ENCODE data around the gene TNFRSF12A.

TNFRSF12A gene

GRCh38 chr16:3020247-3020603, at the start of gene TNFRSF12A (continued):
- peak; percentile 54; the same call in 1 of the 2 replicates for TF ChIP-seq ZNF600 (tag by site-specific recombination; IDR thresholded peaks at IDR 0.05)
- no peak for TF ChIP-seq SCRT1 (tag by site-specific recombination; IDR thresholded peaks at IDR 0.05; ENCODE audit: borderline replicate concordance)
- TF ChIP-seq ZNF529 (tag by site-specific recombination; IDR thresholded peaks at IDR 0.05; ENCODE audit: insufficient replicate concordance), result no peak
- no peak for TF ChIP-seq PRDM4 (tag by site-specific recombination; IDR thresholded peaks at IDR 0.05)
- TF ChIP-seq GLIS1 (tag by site-specific recombination; IDR thresholded peaks at IDR 0.05), result no peak
- TF ChIP-seq ZNF626 (tag by site-specific recombination; IDR thresholded peaks at IDR 0.05), result no peak
- no peak for TF ChIP-seq ZNF239 (tag by site-specific recombination; IDR thresholded peaks at IDR 0.05)
- TF ChIP-seq ZNF707 (tag by site-specific recombination; IDR thresholded peaks at IDR 0.05), result no peak
- TF ChIP-seq SETDB1 (IDR thresholded peaks at IDR 0.05; ENCODE audit: insufficient read length, low read length), result no peak
- no peak for TF ChIP-seq ZNF23 (tag by site-specific recombination; IDR thresholded peaks at IDR 0.05; ENCODE audit: borderline replicate concordance)
- 0 out of 2 replicates have a peak, but pooled peaks have one; percentile 42 for TF ChIP-seq ZSCAN5A (tag by site-specific recombination; IDR thresholded peaks at IDR 0.05)
- TF ChIP-seq ZNF791 (tag by site-specific recombination; IDR thresholded peaks at IDR 0.05), result no peak

GRCh38 chr16:2970563-2970962, 49.6 kb upstream of the TNFRSF12A start:
- ChIA-PET POLR2A (interaction anchor here (1.0 to 2.4 kb wide), 5 partner anchors 8 to 57 kb away, joined by 3 to 19 read pairs (median 9); partner anchors contain the start of genes PKMYT1 and TNFRSF12A), CTCF (interaction anchor here (0.6 to 2.0 kb wide), 9 partner anchors 8 to 187 kb away, joined by 3 to 12 read pairs (median 5); partner anchors contain the start of gene PKMYT1)
- peak overlapping the region; percentile 74 for H3K4me3 ChIP-seq (ENCODE audit: low read depth, low read length)
- peak overlapping the region; percentile 80 for H3K27ac ChIP-seq (ENCODE audit: extremely low read depth, low read depth, low read length)
- H3K9me3 ChIP-seq (ENCODE audit: control insufficient read depth, insufficient read depth, low read depth, low read length), result no peaks in the 10 kb centered on the region
- peaks cover 0 to 48% of the 10 kb centered on the region in 2 experiments; a peak in 1 of 3 replicates for H3K36me3 ChIP-seq (ENCODE audit: control insufficient read depth in 2 of 2, insufficient read depth in 1 of 2, low read length in 2 of 2)
- TF ChIP-seq ZNF341 (tag by site-specific recombination; IDR thresholded peaks at IDR 0.05; ENCODE audit: low read depth) (peak; percentile 50; the same call in 1 of the 2 replicates), ZFP37 (tag by site-specific recombination; IDR thresholded peaks at IDR 0.05) (no peak), ZBTB8A (tag by site-specific recombination; IDR thresholded peaks at IDR 0.05) (0 out of 2 replicates have a peak, but pooled peaks have one; percentile 3), ZNF449 (tag by site-specific recombination; IDR thresholded peaks at IDR 0.05) (peak; percentile 1; the same call in 1 of the 2 replicates)
- peaks cover 9% of the 10 kb centered on the region for H3K4me1 ChIP-seq (ENCODE audit: control insufficient read depth, insufficient read depth, low read length)

- H3K36me3 ChIP-seq (ENCODE audit: control insufficient read depth in 2 of 2, insufficient read depth in 1 of 2, low read length in 2 of 2), result peaks cover 0 to 56% of the 10 kb centered on the region in 2 experiments; a peak in 1 of 3 replicates
- H3K9me3 ChIP-seq (ENCODE audit: control insufficient read depth, insufficient read depth, low read depth, low read length), result no peaks in the 10 kb centered on the region
- H3K4me1 ChIP-seq (ENCODE audit: control insufficient read depth, insufficient read depth, low read length), result peaks cover 9% of the 10 kb centered on the region
- ChIA-PET CTCF (interaction anchor here (0.7 to 1.7 kb wide), 2 partner anchors 10 to 57 kb away, joined by 3 to 6 read pairs; no protein-coding TSS in a partner anchor), POLR2A (interaction anchor here (0.6 to 2.5 kb wide), 4 partner anchors 9 to 50 kb away, joined by 3 to 19 read pairs (median 11); partner anchors contain the start of genes HCFC1R1, PKMYT1 and TNFRSF12A)
- no peak overlapping the region for H3K27ac ChIP-seq (ENCODE audit: extremely low read depth, low read depth, low read length)
- no peak overlapping the region for H3K4me3 ChIP-seq (ENCODE audit: low read depth, low read length)
- TF ChIP-seq KLF1 (tag by site-specific recombination; IDR thresholded peaks at IDR 0.05), result peak; percentile 74
- no peak for TF ChIP-seq ZNF560 (tag by site-specific recombination; IDR thresholded peaks at IDR 0.05; ENCODE audit: borderline replicate concordance)
- TF ChIP-seq GLIS2 (tag by site-specific recombination; IDR thresholded peaks at IDR 0.05), result peak; percentile 34; the same call in 1 of the 2 replicates
- TF ChIP-seq ZNF10 (tag by site-specific recombination; IDR thresholded peaks at IDR 0.05), result peak; percentile 88
- no peak for TF ChIP-seq ZNF529 (tag by site-specific recombination; IDR thresholded peaks at IDR 0.05; ENCODE audit: insufficient replicate concordance)
- TF ChIP-seq KLF8 (tag by site-specific recombination; IDR thresholded peaks at IDR 0.05), result peak; percentile 16; the same call in 1 of the 2 replicates
- TF ChIP-seq ZNF791 (tag by site-specific recombination; IDR thresholded peaks at IDR 0.05), result no peak
- no peak for TF ChIP-seq ZNF274 (IDR thresholded peaks at IDR 0.05; ENCODE audit: low read length)
- no peak for TF ChIP-seq ZNF274 (tag by site-specific recombination; IDR thresholded peaks at IDR 0.05; ENCODE audit: borderline replicate concordance)
- peak; percentile 73 for TF ChIP-seq HIC1 (tag by site-specific recombination; IDR thresholded peaks at IDR 0.05)
Measured at GRCh38 chr16:2971134-2971984, 48.8 kb upstream of the TNFRSF12A start.
